Cardiac fibroblast (primary cell): ENCODE results near the gene MFN2.
"Not testable (repeated sequence)": the region's sequence is repeated elsewhere in the genome, so short reads cannot be mapped to it uniquely, and the experiment has no call there.

Experiments used
- DNase-seq, 2 donors: peaks; one replicate each; pipeline versions ENCODE4 v3.0.0 to v3.0.0-alpha.2; 2010; ENCODE audit warnings: low read depth in 2 of 2
- H3K4me3 ChIP-seq, 2 donors: replicated peaks in 1 of 2; 1 replicate in 1 of 2; 2 replicates in 1 of 2; pipeline ENCODE4 v1.5.1; 2011; ENCODE audit warnings: low read depth in 2 of 2, low read length in 2 of 2, mild to moderate bottlenecking in 2 of 2, moderate library complexity in 1 of 2
- TF ChIP-seq, protein P1 (sequence below): IDR thresholded peaks from one replicate; pipeline ENCODE4 v1.5.1; 2011; ENCODE audit warnings: low read depth, mild to moderate bottlenecking, low read length, inconsistent platforms

MFN2 gene

DNA sequence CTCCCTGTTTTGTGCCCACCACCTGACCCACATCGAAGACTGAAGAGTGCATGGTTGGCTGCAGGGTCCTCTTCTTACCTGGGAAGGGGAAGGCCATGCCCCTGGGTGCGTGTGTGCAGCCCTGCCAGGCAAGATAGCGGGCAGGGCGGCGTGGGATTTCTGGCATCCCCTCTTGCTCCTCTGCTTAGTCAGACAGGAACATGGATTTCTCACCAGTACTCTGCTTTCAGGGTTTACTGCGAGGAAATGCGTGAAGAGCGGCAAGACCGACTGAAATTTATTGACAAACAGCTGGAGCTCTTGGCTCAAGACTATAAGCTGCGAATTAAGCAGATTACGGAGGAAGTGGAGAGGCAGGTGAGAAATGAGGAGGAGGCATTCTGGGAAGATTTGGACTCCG is 23.5 kb downstream of the MFN2 start:
- DNase-seq, result no peak
- TF ChIP-seq, protein P1, sequence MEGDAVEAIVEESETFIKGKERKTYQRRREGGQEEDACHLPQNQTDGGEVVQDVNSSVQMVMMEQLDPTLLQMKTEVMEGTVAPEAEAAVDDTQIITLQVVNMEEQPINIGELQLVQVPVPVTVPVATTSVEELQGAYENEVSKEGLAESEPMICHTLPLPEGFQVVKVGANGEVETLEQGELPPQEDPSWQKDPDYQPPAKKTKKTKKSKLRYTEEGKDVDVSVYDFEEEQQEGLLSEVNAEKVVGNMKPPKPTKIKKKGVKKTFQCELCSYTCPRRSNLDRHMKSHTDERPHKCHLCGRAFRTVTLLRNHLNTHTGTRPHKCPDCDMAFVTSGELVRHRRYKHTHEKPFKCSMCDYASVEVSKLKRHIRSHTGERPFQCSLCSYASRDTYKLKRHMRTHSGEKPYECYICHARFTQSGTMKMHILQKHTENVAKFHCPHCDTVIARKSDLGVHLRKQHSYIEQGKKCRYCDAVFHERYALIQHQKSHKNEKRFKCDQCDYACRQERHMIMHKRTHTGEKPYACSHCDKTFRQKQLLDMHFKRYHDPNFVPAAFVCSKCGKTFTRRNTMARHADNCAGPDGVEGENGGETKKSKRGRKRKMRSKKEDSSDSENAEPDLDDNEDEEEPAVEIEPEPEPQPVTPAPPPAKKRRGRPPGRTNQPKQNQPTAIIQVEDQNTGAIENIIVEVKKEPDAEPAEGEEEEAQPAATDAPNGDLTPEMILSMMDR, result no peak
- no peak overlapping the region for H3K4me3 ChIP-seq

DNA sequence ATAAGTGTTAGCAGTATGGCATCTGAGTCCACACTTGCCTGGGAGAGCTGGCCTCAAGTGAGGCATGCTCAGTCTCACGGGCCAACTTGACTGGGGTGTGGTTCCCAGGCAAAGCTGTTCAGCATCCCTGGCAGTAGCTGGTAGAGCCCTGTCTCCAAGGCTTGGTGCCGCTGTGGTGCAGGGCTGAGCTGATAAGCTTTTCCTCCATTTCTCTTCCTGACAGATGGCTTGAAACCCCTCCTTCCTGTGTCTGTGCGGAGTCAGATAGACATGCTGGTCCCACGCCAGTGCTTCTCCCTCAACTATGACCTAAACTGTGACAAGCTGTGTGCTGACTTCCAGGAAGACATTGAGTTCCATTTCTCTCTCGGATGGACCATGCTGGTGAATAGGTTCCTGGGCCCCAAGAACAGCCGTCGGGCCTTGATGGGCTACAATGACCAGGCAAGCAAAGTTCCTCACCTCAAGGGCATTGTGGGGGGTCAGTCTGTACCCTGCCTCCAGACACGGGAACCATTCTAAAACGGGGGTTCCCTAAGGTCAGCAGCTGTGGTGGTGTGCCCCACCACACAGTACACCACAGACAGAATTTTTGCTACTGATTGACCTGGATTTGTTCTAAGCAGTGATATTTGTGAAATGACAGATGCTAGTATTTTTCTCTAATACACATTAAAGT is 25.4 kb downstream of the MFN2 start:
- TF ChIP-seq, protein P1, result no peak
- no peak for DNase-seq
- no peak overlapping the region for H3K4me3 ChIP-seq

- DNase-seq, result no peak
- TF ChIP-seq, protein P1, result no peak
- H3K4me3 ChIP-seq, result no peak overlapping the region
Observed at GRCh38 chr1:12006167-12006921, 26.1 kb downstream of the MFN2 start.

GRCh38 chr1:12007204-12007603 is 27.0 kb downstream of the MFN2 start:
- TF ChIP-seq, protein P1, result no peak
- no peak for DNase-seq

DNA sequence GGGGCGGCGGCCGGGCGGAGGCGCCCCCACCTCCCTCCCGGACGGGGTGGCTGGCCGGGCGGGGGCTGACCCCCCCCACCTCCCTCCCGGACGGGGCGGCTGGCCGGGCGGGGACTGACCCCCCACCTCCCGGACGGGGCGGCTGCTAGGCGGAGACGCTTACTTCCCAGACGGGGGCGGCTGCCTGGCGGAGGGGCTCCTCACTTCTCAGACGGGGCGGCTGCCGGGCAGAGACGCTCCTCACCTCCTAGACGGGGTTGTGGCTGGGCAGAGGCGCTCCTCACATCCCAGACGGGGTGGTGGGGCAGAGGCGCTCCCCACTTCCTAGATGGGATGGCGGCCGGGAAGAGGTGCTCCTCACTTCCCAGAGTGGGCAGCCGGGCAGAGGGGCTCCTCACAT is 28.1 kb downstream of the MFN2 start:
- not testable (repeated sequence) for H3K4me3 ChIP-seq, DNase-seq

More at GRCh38 chr1:12007204-12007603, 27.0 kb downstream of the MFN2 start:
- no peak overlapping the region for H3K4me3 ChIP-seq

GRCh38 chr1:12009318-12009947 is 29.2 kb downstream of the MFN2 start:
- H3K4me3 ChIP-seq, result no peak overlapping the region

More at GRCh38 chr1:12009318-12009947, 29.2 kb downstream of the MFN2 start:
- TF ChIP-seq, protein P1, result no peak
- no peak for DNase-seq
